GM13977 (cell line): ENCODE data around the gene COPZ2.
"Not testable (repeated sequence)": the region's sequence is repeated elsewhere in the genome, so short reads cannot be mapped to it uniquely, and the experiment has no call there.

Experiments
- DNase-seq: peaks from one replicate; pipeline ENCODE4 v3.0.0; 2012; ENCODE audit warnings: low spot score
- CTCF ChIP-seq: IDR thresholded peaks from 2 replicates; pipeline ENCODE4 v1.5.1; 2012; ENCODE audit warnings: mild to moderate bottlenecking, control low read depth; ENCODE audit not compliant: insufficient read depth; ENCODE audit errors: extremely low read depth, missing control alignments
- in situ Hi-C: fragments of 300-500 bp; cut with MboI; formaldehyde crosslinking; loops from one replicate; pipeline ENCODE4 v1.12.0; 2022; ENCODE audit warnings: low sequenced_read_pairs, low pct_unique_long_range_greater_than_20kb, mixed read lengths, inconsistent platforms; ENCODE audit not compliant: unreplicated experiment

The COPZ2 gene

GRCh38 chr17:48010193-48010592 is 27.4 kb downstream of the COPZ2 start:
- no peak for TF ChIP-seq CTCF
- DNase-seq, result no peak
- in situ Hi-C loops, result no loop called here

GRCh38 chr17:48006936-48007709 is 30.5 kb downstream of the COPZ2 start:
- no peak for TF ChIP-seq CTCF
- no peak for DNase-seq
- in situ Hi-C loops, result no loop called here

GRCh38 chr17:48004983-48005382 is 32.6 kb downstream of the COPZ2 start:
- no peak for DNase-seq
- TF ChIP-seq CTCF, result no peak
- in situ Hi-C loops, result no loop called here

- in situ Hi-C loops, result no loop called here
- TF ChIP-seq CTCF, result no peak
- no peak for DNase-seq
Observed at GRCh38 chr17:48003417-48004151, 34.0 kb downstream of the COPZ2 start.

GRCh38 chr17:48002916-48003416 is 34.6 kb downstream of the COPZ2 start:
- DNase-seq, result no peak
- in situ Hi-C loops, result no loop called here
- no peak for TF ChIP-seq CTCF

- peak; percentile 75 for DNase-seq
- in situ Hi-C loops, result no loop called here
- no peak for TF ChIP-seq CTCF
Observed at GRCh38 chr17:48002266-48002915, 35.2 kb downstream of the COPZ2 start.

- DNase-seq, in situ Hi-C loops: not testable (repeated sequence)
Observed at GRCh38 chr17:48001657-48002056, 35.9 kb downstream of the COPZ2 start.
